Natural killer cell treated with Interleukin-12 subunit alpha and Interleukin-12 subunit beta and Interleukin-15 and Interleukin-18, amount 100 ng/mL, for 72 hours (primary cell): Measurements from ENCODE around the gene MUC5B. TPM values are rescaled to one million over a fixed set of nuclear protein-coding genes. Genes with fewer than 3 reads are reported as not detected.
"Not testable (repeated sequence)": the region's sequence is repeated elsewhere in the genome, so short reads cannot be mapped to it uniquely, and the experiment has no call there.

Experiments
- ATAC-seq, 2 donors: fragments of 150-1000 bp; cut with Tn5 transposase in 1 of 2; sonication (Bioruptor Pico), chemical (Tn5 transposase) in 1 of 2; 2 replicates each; pipeline ENCODE4 v1.10.0; 2021
- DNase-seq: peaks from one replicate; pipeline ENCODE4 v3.0.0; 2022; ENCODE audit warnings: low spot score
- H3K27ac Mint-ChIP-seq, 2 donors: 1 replicate in 1 of 2; 2 replicates in 1 of 2; pipeline ENCODE4 v1.8.0; 2022; ENCODE audit warnings: mixed read lengths in 2 of 2, mild to moderate bottlenecking in 1 of 2, moderate library complexity in 1 of 2
- H3K27me3 Mint-ChIP-seq, 2 donors: 1 replicate in 1 of 2; 2 replicates in 1 of 2; pipeline ENCODE4 v1.8.0; 2022; ENCODE audit warnings: mixed read lengths in 2 of 2
- H3K36me3 Mint-ChIP-seq: one replicate; pipeline ENCODE4 v1.8.0; 2022; ENCODE audit warnings: mixed read lengths
- H3K4me1 Mint-ChIP-seq, 2 donors: 1 replicate in 1 of 2; 2 replicates in 1 of 2; pipeline ENCODE4 v1.8.0; 2022; ENCODE audit warnings: low read depth in 2 of 2, mixed read lengths in 2 of 2, mild to moderate bottlenecking in 1 of 2
- H3K4me3 Mint-ChIP-seq: one replicate; pipeline ENCODE4 v1.8.0; 2022; ENCODE audit warnings: mixed read lengths
- H3K9me3 Mint-ChIP-seq: 2 replicates; pipeline ENCODE4 v1.8.0; 2022; ENCODE audit warnings: mixed read lengths
- total RNA-seq, 2 donors: library from RNA; stranded (reverse); gene quantifications; one replicate each; pipeline ENCODE4 v1.2.3, GENCODE V29; 2022

The MUC5B gene
- total RNA-seq: not detected

DNA sequence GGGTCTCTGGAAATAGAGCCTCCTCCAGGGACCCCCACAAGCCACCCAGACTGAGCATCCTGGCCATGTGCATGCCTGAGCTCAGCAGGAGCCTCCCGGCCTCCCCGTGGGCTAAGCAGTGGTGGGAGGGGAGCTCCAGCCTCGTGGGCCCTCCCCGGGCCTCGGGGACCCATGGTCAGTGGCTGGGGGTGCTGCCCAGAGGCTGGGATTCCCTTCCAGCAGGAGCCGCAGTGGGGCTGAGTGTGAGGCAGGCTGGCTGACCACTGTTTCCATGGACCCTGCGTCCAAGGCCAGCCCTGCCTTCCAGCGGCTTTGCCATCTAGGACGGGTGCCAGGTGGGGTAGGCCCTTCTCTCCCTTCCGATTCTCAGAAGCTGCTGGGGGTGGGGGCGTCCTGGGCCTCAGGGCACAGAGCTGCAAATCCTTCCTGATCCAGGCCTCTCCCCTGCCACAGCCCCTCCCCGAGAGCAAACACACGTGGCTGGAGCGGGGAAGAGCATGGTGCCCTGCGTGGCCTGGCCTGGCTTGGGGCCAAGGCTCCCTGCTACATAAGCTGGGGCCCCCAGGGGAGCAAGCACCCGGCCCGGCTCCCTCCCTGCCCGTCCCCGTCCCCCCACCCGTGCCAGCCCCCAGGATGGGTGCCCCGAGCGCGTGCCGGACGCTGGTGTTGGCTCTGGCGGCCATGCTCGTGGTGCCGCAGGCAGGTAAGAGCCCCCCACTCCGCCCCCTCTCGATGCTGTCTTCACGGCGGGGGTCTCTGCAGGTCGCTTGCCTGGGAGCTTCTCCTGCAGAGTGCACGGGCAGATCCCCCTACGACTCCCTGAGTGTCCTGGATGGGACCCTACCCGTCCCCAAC lies at the start of gene MUC5B:
Gene MUC5B, plus strand, starts transcription at position 576 of the 855 bp plus-strand sequence. Its CDS starts 58 bp downstream, at position 634.
- Mint-ChIP-seq H3K36me3 (no peaks in the 10 kb centered on the region), H3K4me3 (no peak within 1 kb of the TSS), H3K27ac (no peak within 1 kb of the TSS), H3K4me1 (no peaks in the 10 kb centered on the region), H3K27me3 (peaks cover 0 to 2% of the 10 kb centered on the region in 2 donors), H3K9me3 (no peaks in the 10 kb centered on the region)
- no peak for ATAC-seq
- peak; percentile 56 for DNase-seq

DNA sequence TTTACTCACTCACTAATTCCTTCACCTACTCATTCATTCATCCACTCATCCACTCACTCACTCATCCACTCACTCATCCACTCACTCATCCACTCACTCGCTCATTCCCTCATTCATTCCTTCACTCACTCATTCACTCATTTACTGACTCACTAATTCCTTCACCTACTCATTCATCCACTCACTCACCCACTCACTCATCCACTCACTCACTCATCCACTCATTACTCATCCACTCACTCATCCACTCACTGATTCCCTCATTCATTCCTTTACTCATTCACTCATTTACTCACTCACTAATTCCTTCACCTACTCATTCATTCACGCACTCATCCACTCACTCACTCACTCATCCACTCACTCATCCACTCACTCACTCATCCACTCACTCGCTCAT lies 49.5 kb upstream of the MUC5B start:
- not testable (repeated sequence) for H3K36me3 Mint-ChIP-seq, H3K27me3 Mint-ChIP-seq, H3K27ac Mint-ChIP-seq, ATAC-seq, DNase-seq, H3K4me1 Mint-ChIP-seq, H3K4me3 Mint-ChIP-seq
- peaks cover 13% of the 10 kb centered on the region for H3K9me3 Mint-ChIP-seq

- Mint-ChIP-seq H3K27me3 (no peaks in the 10 kb centered on the region), H3K27ac (no peak overlapping the region), H3K9me3 (peaks cover 13% of the 10 kb centered on the region)
Observed at GRCh38 chr11:1174441-1175370, 48.2 kb upstream of the MUC5B start.

DNA sequence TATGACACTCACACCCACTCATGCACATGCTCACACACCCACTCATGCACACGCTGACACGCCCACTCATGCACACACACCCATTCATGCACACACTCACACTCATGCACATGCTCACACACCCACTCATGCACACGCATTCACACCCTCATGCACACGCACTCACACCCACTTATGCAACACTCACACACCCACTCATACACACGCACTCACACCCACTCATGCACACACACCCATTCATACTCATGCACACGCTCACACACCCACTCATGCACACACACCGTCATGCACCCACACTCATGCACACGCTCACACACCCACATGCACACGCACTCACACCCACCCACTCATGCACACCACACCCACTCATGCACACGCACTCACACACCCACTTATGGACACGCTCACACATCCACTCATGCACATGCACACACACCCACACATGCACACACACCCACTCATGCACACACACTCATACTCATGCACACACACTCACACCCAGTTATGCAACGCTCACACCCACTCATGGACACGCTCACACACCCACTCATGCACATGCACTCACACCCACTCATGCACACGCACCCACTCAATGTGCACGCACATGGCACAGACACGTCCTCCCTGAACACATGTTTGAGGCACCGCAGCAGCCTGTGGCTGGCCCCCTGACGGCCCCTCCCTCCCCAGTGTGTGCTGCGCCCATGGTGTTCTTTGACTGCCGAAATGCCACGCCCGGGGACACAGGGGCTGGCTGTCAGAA lies 47.2 kb upstream of the MUC5B start:
- H3K4me1 Mint-ChIP-seq: peaks cover 0 to 3% of the 10 kb centered on the region in 2 donors
- peak overlapping the region in 1 of 2 donors; percentile 24 for H3K27ac Mint-ChIP-seq
- ATAC-seq (no peak), DNase-seq (no peak)
- peaks cover 12% of the 10 kb centered on the region for H3K9me3 Mint-ChIP-seq
- H3K36me3 Mint-ChIP-seq: no peaks in the 10 kb centered on the region
- H3K4me3 Mint-ChIP-seq: no peak overlapping the region
- no peaks in the 10 kb centered on the region for H3K27me3 Mint-ChIP-seq

More at GRCh38 chr11:1174441-1175370, 48.2 kb upstream of the MUC5B start:
- H3K36me3 Mint-ChIP-seq: no peaks in the 10 kb centered on the region
- no peak for DNase-seq
- H3K4me1 Mint-ChIP-seq: peaks cover 0 to 3% of the 10 kb centered on the region in 2 donors
- H3K4me3 Mint-ChIP-seq: no peak overlapping the region
- ATAC-seq: peak in 1 of 2 donors; percentile 17

DNA sequence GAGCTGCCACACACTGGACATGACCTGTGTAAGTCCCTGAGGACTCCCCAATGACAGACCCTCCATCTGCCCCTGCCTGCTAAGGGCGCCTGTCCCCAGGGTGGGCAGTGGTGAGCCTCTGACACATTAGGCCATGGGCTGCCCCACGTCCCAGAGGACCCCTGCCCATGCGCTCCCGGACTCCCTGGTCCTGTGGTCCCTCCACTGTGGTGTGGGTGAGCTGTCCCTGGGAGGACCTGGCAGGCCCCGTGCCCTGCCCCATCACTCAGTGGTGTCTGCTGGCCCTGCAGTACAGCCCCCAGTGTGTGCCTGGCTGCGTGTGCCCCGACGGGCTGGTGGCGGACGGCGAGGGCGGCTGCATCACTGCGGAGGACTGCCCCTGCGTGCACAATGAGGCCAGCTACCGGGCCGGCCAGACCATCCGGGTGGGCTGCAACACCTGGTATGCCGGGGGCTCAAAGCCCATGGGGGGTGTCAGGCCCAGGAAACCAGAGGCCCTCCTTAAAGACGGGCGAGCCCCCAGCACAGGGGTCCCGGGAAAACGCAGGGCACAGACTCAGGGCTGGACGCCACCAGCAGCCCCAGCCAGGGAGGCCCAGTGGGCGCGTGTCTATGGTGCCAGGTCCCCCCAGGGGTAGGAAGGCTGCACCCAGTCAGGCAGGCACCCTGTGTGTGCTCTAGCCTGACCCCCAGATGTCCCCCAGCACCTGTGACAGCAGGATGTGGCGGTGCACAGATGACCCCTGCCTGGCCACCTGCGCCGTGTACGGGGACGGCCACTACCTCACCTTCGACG lies 46.4 kb upstream of the MUC5B start:
- Mint-ChIP-seq H3K36me3 (no peaks in the 10 kb centered on the region), H3K27ac (peak overlapping the region in 1 of 2 donors; percentile 24), H3K9me3 (peaks cover 6% of the 10 kb centered on the region), H3K4me1 (no peaks in the 10 kb centered on the region), H3K27me3 (no peaks in the 10 kb centered on the region), H3K4me3 (no peak overlapping the region)
- ATAC-seq (no peak), DNase-seq (no peak)

- DNase-seq (no peak), ATAC-seq (no peak)
- no peak overlapping the region for H3K27ac Mint-ChIP-seq
- H3K36me3 Mint-ChIP-seq: no peaks in the 10 kb centered on the region
- no peaks in the 10 kb centered on the region for H3K4me1 Mint-ChIP-seq
- peaks cover 6% of the 10 kb centered on the region for H3K9me3 Mint-ChIP-seq
- no peak overlapping the region for H3K4me3 Mint-ChIP-seq
- no peaks in the 10 kb centered on the region for H3K27me3 Mint-ChIP-seq
Observed at GRCh38 chr11:1177020-1177770, 45.7 kb upstream of the MUC5B start.

DNA sequence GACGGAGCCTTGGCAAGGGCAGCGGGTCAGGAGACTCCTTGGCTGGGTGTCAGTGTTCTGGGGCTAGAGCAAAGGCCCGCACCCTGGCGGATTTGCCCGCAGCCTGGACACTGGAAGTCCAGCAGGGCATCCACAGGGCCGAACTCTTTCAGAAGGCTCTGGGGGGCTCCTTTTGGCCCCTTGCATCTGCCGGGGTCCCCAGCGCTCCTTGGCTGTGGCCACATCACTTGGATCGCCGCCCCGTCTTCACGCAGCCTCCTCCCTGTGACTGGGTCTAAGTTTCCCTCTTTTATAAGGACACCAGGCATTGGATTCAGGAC lies 45.1 kb upstream of the MUC5B start:
- Mint-ChIP-seq H3K4me1 (no peaks in the 10 kb centered on the region), H3K4me3 (no peak overlapping the region), H3K27ac (no peak overlapping the region), H3K36me3 (no peaks in the 10 kb centered on the region), H3K9me3 (peaks cover 6% of the 10 kb centered on the region), H3K27me3 (no peaks in the 10 kb centered on the region)
- ATAC-seq (no peak), DNase-seq (peak; percentile 42)

DNA sequence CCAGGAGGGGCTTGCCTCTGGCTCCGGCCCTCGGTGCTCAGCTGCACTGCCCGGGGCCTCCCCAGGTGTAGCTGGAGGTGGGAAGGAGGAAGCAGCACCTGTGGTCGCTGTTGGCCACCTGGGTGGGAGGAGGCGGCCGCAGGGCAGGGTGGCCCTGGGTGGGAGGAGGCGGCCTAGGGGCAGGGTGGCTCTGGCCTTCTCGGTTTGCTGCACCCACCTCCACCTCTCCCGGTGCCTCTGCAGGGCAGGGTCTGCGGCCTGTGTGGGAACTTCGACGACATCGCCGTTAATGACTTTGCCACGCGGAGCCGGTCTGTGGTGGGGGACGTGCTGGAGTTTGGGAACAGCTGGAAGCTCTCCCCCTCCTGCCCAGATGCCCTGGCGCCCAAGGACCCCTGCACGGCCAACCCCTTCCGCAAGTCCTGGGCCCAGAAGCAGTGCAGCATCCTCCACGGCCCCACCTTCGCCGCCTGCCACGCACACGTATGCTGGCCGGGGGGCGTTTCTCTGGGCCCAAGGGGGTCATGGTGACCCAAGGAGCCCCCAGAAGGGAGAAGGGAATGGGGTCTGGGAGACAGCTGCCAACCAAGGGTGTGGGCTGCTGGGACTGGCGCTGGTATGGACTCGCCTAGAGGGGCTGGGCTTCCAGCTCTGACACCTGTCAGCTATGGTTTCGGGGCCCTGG lies 44.5 kb upstream of the MUC5B start:
- ATAC-seq: no peak
- no peak overlapping the region for H3K27ac Mint-ChIP-seq
- no peaks in the 10 kb centered on the region for H3K4me1 Mint-ChIP-seq
- H3K4me3 Mint-ChIP-seq: no peak overlapping the region
- no peaks in the 10 kb centered on the region for H3K27me3 Mint-ChIP-seq
- H3K36me3 Mint-ChIP-seq: no peaks in the 10 kb centered on the region
- peaks cover 6% of the 10 kb centered on the region for H3K9me3 Mint-ChIP-seq
- DNase-seq: peak; percentile 44

- DNase-seq (peak; percentile 41), ATAC-seq (no peak)
- Mint-ChIP-seq H3K36me3 (no peaks in the 10 kb centered on the region), H3K4me1 (no peaks in the 10 kb centered on the region), H3K27ac (no peak overlapping the region), H3K9me3 (peaks cover 6% of the 10 kb centered on the region), H3K27me3 (no peaks in the 10 kb centered on the region), H3K4me3 (no peak overlapping the region)
Observed at GRCh38 chr11:1178906-1179305, 44.0 kb upstream of the MUC5B start.

DNA sequence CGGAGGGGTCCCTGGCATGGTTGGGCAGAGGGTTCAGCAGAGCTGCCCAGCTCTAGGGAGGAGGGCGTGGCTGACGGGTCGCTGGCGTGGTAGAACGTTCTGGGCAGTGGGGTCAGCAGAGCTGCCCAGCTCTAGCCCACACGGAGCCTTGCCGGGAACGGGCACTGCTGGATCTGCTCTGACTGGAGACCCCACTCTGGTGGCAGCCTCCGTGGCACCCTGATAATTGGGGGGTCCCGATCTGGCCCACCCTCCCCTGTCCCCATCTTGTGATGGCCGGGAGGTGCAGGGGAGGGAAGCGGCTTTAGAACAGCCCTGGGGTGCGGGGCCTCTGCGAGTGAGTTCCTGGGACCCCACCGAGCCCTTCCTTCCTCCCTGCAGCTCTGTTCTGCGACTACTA lies 43.2 kb upstream of the MUC5B start:
- Mint-ChIP-seq H3K27me3 (no peaks in the 10 kb centered on the region), H3K4me3 (no peak overlapping the region), H3K9me3 (peaks cover 6% of the 10 kb centered on the region), H3K36me3 (no peaks in the 10 kb centered on the region), H3K27ac (no peak overlapping the region), H3K4me1 (no peaks in the 10 kb centered on the region)
- no peak for DNase-seq
- ATAC-seq: no peak

GRCh38 chr11:1180171-1180570 lies 42.7 kb upstream of the MUC5B start:
- DNase-seq (no peak), ATAC-seq (no peak)
- Mint-ChIP-seq H3K27ac (no peak overlapping the region), H3K36me3 (no peaks in the 10 kb centered on the region), H3K27me3 (no peaks in the 10 kb centered on the region), H3K4me1 (no peaks in the 10 kb centered on the region), H3K4me3 (no peak overlapping the region), H3K9me3 (peaks cover 6% of the 10 kb centered on the region)

DNA sequence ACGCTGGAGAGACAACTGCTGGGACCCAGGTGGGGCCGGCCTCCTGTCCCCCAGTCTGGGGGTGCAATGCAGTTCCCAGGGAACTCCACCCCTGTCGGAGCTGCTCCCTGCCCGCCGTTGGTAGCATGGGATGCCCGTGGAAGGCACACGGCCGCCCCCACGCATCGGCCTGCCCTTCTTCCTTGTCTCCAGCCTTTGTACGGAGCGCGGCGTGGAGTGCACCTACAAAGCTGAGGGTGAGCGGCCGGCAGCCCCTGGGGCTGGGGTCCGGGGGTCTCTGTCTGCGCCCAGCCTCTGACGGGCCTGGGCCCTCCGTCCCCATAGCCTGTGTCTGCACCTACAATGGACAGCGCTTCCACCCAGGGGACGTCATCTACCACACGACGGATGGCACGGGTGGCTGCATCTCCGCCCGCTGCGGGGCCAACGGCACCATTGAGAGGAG lies 41.9 kb upstream of the MUC5B start:
- ATAC-seq: no peak
- no peak for DNase-seq
- no peak overlapping the region for H3K4me3 Mint-ChIP-seq
- H3K9me3 Mint-ChIP-seq: no peaks in the 10 kb centered on the region
- H3K27ac Mint-ChIP-seq: no peak overlapping the region
- H3K36me3 Mint-ChIP-seq: no peaks in the 10 kb centered on the region
- no peaks in the 10 kb centered on the region for H3K27me3 Mint-ChIP-seq
- no peaks in the 10 kb centered on the region for H3K4me1 Mint-ChIP-seq
